A549 (cell line): ENCODE data around the gene SLC25A28. TPM values are rescaled to one million over a fixed set of nuclear protein-coding genes. Genes with fewer than 3 reads are reported as not detected.
"Not testable (repeated sequence)": the region's sequence is repeated elsewhere in the genome, so short reads cannot be mapped to it uniquely, and the experiment has no call there.

Experiments
- ATAC-seq, 2 experiments: fragments of 200-7000 bp in 1 of 2; fragments of >200 bp in 1 of 2; cut with Nextera tagmentation in 1 of 2; cut with Tn5 transposase in 1 of 2; 3 replicates each; pipeline versions ENCODE4 v1.8.0 to v1.9.1; 2018 to 2020; ENCODE audit warnings: mild to moderate bottlenecking in 1 of 2, moderate library complexity in 1 of 2
- CTCF ChIA-PET: fragments of 300-600 bp; sonication (Branson Sonifier 250); formaldehyde crosslinking; extraction: SDS; loops from one replicate; lab custom pipeline; 2021; ENCODE audit warnings: antibody characterized with exemption, inconsistent platforms; lab: Yijun Ruan, JAX
- POLR2A ChIA-PET: fragments of 350-600 bp; formaldehyde crosslinking; extraction: SDS; loops from one replicate; lab custom pipeline; 2021; ENCODE audit warnings: antibody characterized with exemption, inconsistent platforms; lab: Yijun Ruan, JAX
- DNase-seq, 2 experiments: peaks; one replicate each; pipeline versions ENCODE4 v3.0.0 to v3.0.0-alpha.2; 2011 to 2016; ENCODE audit warnings: low read depth in 1 of 2, low spot score in 1 of 2
- FAIRE-seq: peaks from 2 replicates; lab custom pipeline; 2011; peaks lifted over from hg19 to GRCh38; lab: Jason Lieb, UNC
- H3K27ac ChIP-seq, 2 experiments: fragments of >200 bp; sonication (Bioruptor Twin); formaldehyde crosslinking; 3 replicates each; pipeline ENCODE4 v1.5.1; 2016 to 2017
- H3K4me1 ChIP-seq: fragments of >200 bp; sonication (Bioruptor Twin); formaldehyde crosslinking; 3 replicates; pipeline ENCODE4 v1.6.1; 2016
- H3K4me2 ChIP-seq: fragments of >200 bp; sonication (Bioruptor Twin); formaldehyde crosslinking; 3 replicates; pipeline ENCODE4 v1.6.1; 2016
- H3K4me3 ChIP-seq: fragments of >200 bp; sonication (Bioruptor Twin); formaldehyde crosslinking; 3 replicates; pipeline ENCODE4 v1.5.1; 2016
- H3K9me3 ChIP-seq: fragments of >200 bp; sonication (Bioruptor Twin); formaldehyde crosslinking; 3 replicates; pipeline ENCODE4 v1.6.1; 2016
- ATOH8 ChIP-seq: fragments of 250-450 bp; sonication (Bioruptor Pico); IDR thresholded peaks from 2 replicates; pipeline ENCODE4 v1.5.0; 2020; ENCODE audit warnings: low read depth, mild to moderate bottlenecking, moderate library complexity
- BHLHE40 ChIP-seq: IDR thresholded peaks from 2 replicates; pipeline ENCODE4 v1.6.1; 2012; ENCODE audit warnings: low read depth, low read length, inconsistent platforms
- CBX2 ChIP-seq: fragments of 200-600 bp; sonication (generic); IDR thresholded peaks from 2 replicates; pipeline ENCODE4 v1.6.1; 2016; ENCODE audit warnings: low read depth, mild to moderate bottlenecking, borderline replicate concordance
- CEBPB ChIP-seq, 2 experiments: fragments of >200 bp in 1 of 2; sonication (Bioruptor Twin) in 1 of 2; formaldehyde crosslinking in 1 of 2; IDR thresholded peaks; 2 replicates each; pipeline ENCODE4 v1.6.1; 2012 to 2016
- CHD2 ChIP-seq: fragments of 150-350 bp; IDR thresholded peaks from 2 replicates; pipeline ENCODE4 v1.6.1; 2014; ENCODE audit warnings: low read length; ENCODE audit not compliant: partially characterized antibody
- CHD4 ChIP-seq: fragments of 200-600 bp; sonication (generic); IDR thresholded peaks from 2 replicates; pipeline ENCODE4 v1.6.1; 2016; ENCODE audit warnings: antibody characterized with exemption, mild to moderate bottlenecking, borderline replicate concordance
- EP300 ChIP-seq, 2 experiments: fragments of >200 bp; sonication (Bioruptor Twin); formaldehyde crosslinking; IDR thresholded peaks; 2 replicates in 1 of 2; 3 replicates in 1 of 2; pipeline ENCODE4 v1.6.1; 2016 to 2017
- FOSB ChIP-seq: fragments of 250-450 bp; sonication (Bioruptor Pico); IDR thresholded peaks from 2 replicates; pipeline ENCODE4 v1.5.0; 2020; ENCODE audit warnings: mild to moderate bottlenecking, moderate library complexity
- FOSL2 ChIP-seq, 2 experiments: fragments of 450-650 bp in 1 of 2; fragments of >200 bp in 1 of 2; sonication (Bioruptor Twin) in 1 of 2; formaldehyde crosslinking; IDR thresholded peaks; 2 replicates each; pipeline versions ENCODE4 v1.5.0 to v1.6.1; 2016 to 2020; ENCODE audit warnings: mild to moderate bottlenecking in 1 of 2, moderate library complexity in 1 of 2
- FOXS1 ChIP-seq: fragments of 250-450 bp; sonication (Bioruptor Pico); IDR thresholded peaks from 2 replicates; pipeline ENCODE4 v1.5.0; 2020; ENCODE audit warnings: mild to moderate bottlenecking, moderate library complexity
- HDAC2 ChIP-seq: fragments of 200-600 bp; sonication (generic); IDR thresholded peaks from 2 replicates; pipeline ENCODE4 v1.6.1; 2016
- HEYL ChIP-seq: fragments of 250-450 bp; sonication (Bioruptor Pico); IDR thresholded peaks from 2 replicates; pipeline ENCODE4 v1.8.0; 2021; ENCODE audit warnings: mild to moderate bottlenecking, moderate library complexity
- HOXB13 ChIP-seq: fragments of 250-450 bp; sonication (Bioruptor Pico); IDR thresholded peaks from 2 replicates; pipeline ENCODE4 v1.5.0; 2020; ENCODE audit warnings: low read depth, mild to moderate bottlenecking, moderate library complexity
- JUNB ChIP-seq: fragments of >200 bp; sonication (Bioruptor Twin); formaldehyde crosslinking; IDR thresholded peaks from 2 replicates; pipeline ENCODE4 v1.6.1; 2016
- KDM1A ChIP-seq: fragments of 200-600 bp; sonication (generic); IDR thresholded peaks from 2 replicates; pipeline ENCODE4 v1.6.1; 2016; ENCODE audit warnings: low read depth, mild to moderate bottlenecking
- KDM5A ChIP-seq: fragments of 200-600 bp; sonication (generic); IDR thresholded peaks from 2 replicates; pipeline ENCODE4 v1.6.1; 2016; ENCODE audit warnings: antibody characterized with exemption, mild to moderate bottlenecking
- MYC ChIP-seq: IDR thresholded peaks from 2 replicates; pipeline ENCODE4 v1.6.1; 2012; ENCODE audit warnings: mild to moderate bottlenecking, inconsistent platforms, low read length, improper control_type of control experiment, borderline replicate concordance
- NFE2L2 ChIP-seq: fragments of 150-350 bp; conservative IDR thresholded peaks from 2 replicates; pipeline ENCODE4 v1.6.1; 2014; ENCODE audit warnings: low read length
- PHF8 ChIP-seq: fragments of 200-600 bp; sonication (generic); IDR thresholded peaks from 2 replicates; pipeline ENCODE4 v1.6.1; 2016; ENCODE audit warnings: low read depth, mild to moderate bottlenecking, antibody characterized with exemption, moderate library complexity, borderline replicate concordance
- POLR2AphosphoS2 ChIP-seq: conservative IDR thresholded peaks from 2 replicates; pipeline ENCODE4 v1.6.1; 2012; ENCODE audit warnings: low read length, improper control_type of control experiment, inconsistent platforms
- RAD21 ChIP-seq, 2 experiments: fragments of >200 bp in 1 of 2; sonication (Bioruptor Twin) in 1 of 2; formaldehyde crosslinking in 1 of 2; IDR thresholded peaks in 1 of 2; conservative IDR thresholded peaks in 1 of 2; 2 replicates in 1 of 2; 3 replicates in 1 of 2; pipeline ENCODE4 v1.6.1; 2012 to 2018; ENCODE audit warnings: inconsistent platforms in 1 of 2
- RARB ChIP-seq: fragments of 250-450 bp; sonication (Bioruptor Pico); IDR thresholded peaks from 2 replicates; pipeline ENCODE4 v1.8.0; 2021; ENCODE audit warnings: mild to moderate bottlenecking, moderate library complexity
- RCOR1 ChIP-seq: fragments of 150-350 bp; IDR thresholded peaks from 2 replicates; pipeline ENCODE4 v1.6.1; 2014; ENCODE audit warnings: antibody characterized with exemption, low read length, low read depth
- RFX5 ChIP-seq: fragments of 450-650 bp; IDR thresholded peaks from 2 replicates; pipeline ENCODE4 v1.7.1; 2014; ENCODE audit warnings: antibody characterized with exemption, mild to moderate bottlenecking, moderate library complexity
- RNF2 ChIP-seq: fragments of 200-600 bp; sonication (generic); IDR thresholded peaks from 2 replicates; pipeline ENCODE4 v1.6.1; 2016; ENCODE audit warnings: low read depth, mild to moderate bottlenecking, antibody characterized with exemption, moderate library complexity, borderline replicate concordance
- SMC3 ChIP-seq: fragments of >200 bp; sonication (Bioruptor Twin); formaldehyde crosslinking; IDR thresholded peaks from 3 replicates; pipeline ENCODE4 v1.6.1; 2018; ENCODE audit warnings: inconsistent platforms
- SREBF2 ChIP-seq: fragments of 450-650 bp; IDR thresholded peaks from 2 replicates; pipeline ENCODE4 v1.6.1; 2014; ENCODE audit warnings: mild to moderate bottlenecking, moderate library complexity
- TFCP2L1 ChIP-seq: fragments of 250-450 bp; sonication (Bioruptor Pico); IDR thresholded peaks from 2 replicates; pipeline ENCODE4 v1.5.0; 2021; ENCODE audit warnings: mild to moderate bottlenecking
- TP53 ChIP-seq: fragments of 250-450 bp; sonication (Bioruptor Pico); IDR thresholded peaks from 2 replicates; pipeline ENCODE4 v1.5.0; 2021; ENCODE audit warnings: mild to moderate bottlenecking, moderate library complexity
- ZC3H11A ChIP-seq: fragments of 450-650 bp; IDR thresholded peaks from 2 replicates; pipeline ENCODE4 v1.6.1; 2014; ENCODE audit warnings: antibody characterized with exemption, mild to moderate bottlenecking
- WGBS: methylation state at CpG from one replicate; pipeline ENCODE4 v1.1.6; 2017; ENCODE audit errors: missing lambda C conversion rate; 5-methylcytosine and 5-hydroxymethylcytosine counted together
- polyA plus RNA-seq, 4 experiments: library from polyadenylated mRNA; depleted of rRNA in 3 of 4; stranded (reverse); fragments of >200 nt; fragmentation: RNase III in 1 of 4; extraction: RNeasy Plus Mini Kit Qiagen cat#74134 plus additional on column Dnase treatment in 1 of 4; gene quantifications; 2 replicates in 3 of 4; 3 replicates in 1 of 4; pipeline ENCODE4 v1.2.3, GENCODE V29; 2011 to 2017
- TF ChIP-seq, protein P1 (sequence below): IDR thresholded peaks from 2 replicates; pipeline ENCODE4 v1.6.1; 2012; ENCODE audit warnings: low read depth, borderline replicate concordance

Gene SLC25A28
- polyA plus RNA-seq, 2 of the 4 experiments (the other 2 are of a cell fraction), result 21.4 to 24.1 TPM

GRCh38 chr10:99629625-99629978 is 9.4 kb upstream of the SLC25A28 start:
- no peak overlapping the region for H3K4me2 ChIP-seq
- TF ChIP-seq CHD4, result no peak
- no peak for TF ChIP-seq TP53 (CRISPR knock-in tag)
- no peak for TF ChIP-seq BHLHE40
- TF ChIP-seq SREBF2, result no peak
- no peak for TF ChIP-seq CHD2
- no peak for TF ChIP-seq RNF2
- TF ChIP-seq FOSL2 (IDR thresholded peaks at IDR 0.05), result no peak
- TF ChIP-seq FOSL2 (CRISPR knock-in tag; IDR thresholded peaks at IDR 0.05), result no peak
- no peak for TF ChIP-seq RAD21 (conservative IDR thresholded peaks at IDR 0.05 in 1 of 2, IDR thresholded peaks at IDR 0.05 in 1 of 2)
- no peak for TF ChIP-seq KDM1A
- TF ChIP-seq JUNB, result no peak
- no peak for TF ChIP-seq KDM5A
- no peak for TF ChIP-seq MYC
- TF ChIP-seq HEYL, result no peak
- TF ChIP-seq HOXB13 (CRISPR knock-in tag), result no peak
- TF ChIP-seq RCOR1, result no peak
- no peak for TF ChIP-seq POLR2AphosphoS2
- no peak for TF ChIP-seq PHF8
- no peak for TF ChIP-seq FOSB (CRISPR knock-in tag)
- TF ChIP-seq FOXS1 (CRISPR knock-in tag), result no peak
- ChIA-PET CTCF (interaction anchor here (1.2 to 2.0 kb wide), 8 partner anchors 10 to 163 kb away, joined by 3 to 12 read pairs (median 4); partner anchors contain the start of genes COX15, CUTC and ENTPD7), POLR2A (interaction anchor here (1.4 kb wide), 1 partner anchor 8 kb away, joined by 5 read pairs; no protein-coding TSS in a partner anchor)
- no peaks in the 10 kb centered on the region for H3K9me3 ChIP-seq
- no peak for DNase-seq
- no peak for FAIRE-seq
- ATAC-seq, result no peak
- no peak overlapping the region for H3K4me3 ChIP-seq
- no peak overlapping the region for H3K27ac ChIP-seq
- peaks cover 6% of the 10 kb centered on the region; the same call in 1 of the 3 replicates for H3K4me1 ChIP-seq
- 80% methylated on average over 3 of the region's 3 CpGs for WGBS

GRCh38 chr10:99628923-99629624 is 8.8 kb upstream of the SLC25A28 start:
- ChIA-PET POLR2A (no interaction called here), CTCF (interaction anchor here (1.2 to 1.7 kb wide), 3 partner anchors 59 to 162 kb away, joined by 3 to 4 read pairs (median 3); partner anchors contain the start of genes COX15 and CUTC)
- no peak for ATAC-seq
- no peak overlapping the region for H3K4me2 ChIP-seq
- no peak for DNase-seq
- no peak for FAIRE-seq
- H3K4me1 ChIP-seq, result peaks cover 6% of the 10 kb centered on the region; the same call in 1 of the 3 replicates
- TF ChIP-seq TFCP2L1 (CRISPR knock-in tag) (no peak), CBX2 (no peak), RARB (CRISPR knock-in tag) (no peak), HEYL (no peak), ATOH8 (CRISPR knock-in tag) (no peak), ZC3H11A (no peak), CEBPB (IDR thresholded peaks at IDR 0.05) (no peak), CHD2 (no peak), FOSL2 (IDR thresholded peaks at IDR 0.05) (no peak), FOSL2 (CRISPR knock-in tag; IDR thresholded peaks at IDR 0.05) (no peak), RFX5 (no peak), PHF8 (no peak), NFE2L2 (no peak), CHD4 (no peak), KDM1A (no peak), SMC3 (no peak), EP300 (IDR thresholded peaks at IDR 0.05) (no peak), HDAC2 (no peak)
- TF ChIP-seq, protein P1, sequence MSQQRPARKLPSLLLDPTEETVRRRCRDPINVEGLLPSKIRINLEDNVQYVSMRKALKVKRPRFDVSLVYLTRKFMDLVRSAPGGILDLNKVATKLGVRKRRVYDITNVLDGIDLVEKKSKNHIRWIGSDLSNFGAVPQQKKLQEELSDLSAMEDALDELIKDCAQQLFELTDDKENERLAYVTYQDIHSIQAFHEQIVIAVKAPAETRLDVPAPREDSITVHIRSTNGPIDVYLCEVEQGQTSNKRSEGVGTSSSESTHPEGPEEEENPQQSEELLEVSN, result no peak
- H3K9me3 ChIP-seq, result no peaks in the 10 kb centered on the region
- no peak overlapping the region for H3K27ac ChIP-seq
- whole genome bisulfite sequencing, result 94% methylated on average over 1 of the region's 1 CpG
- no peak overlapping the region for H3K4me3 ChIP-seq

GRCh38 chr10:99625124-99625523 is 4.9 kb upstream of the SLC25A28 start:
- CTCF ChIA-PET, result interaction anchor here (1.1 to 2.0 kb wide), 3 partner anchors 13 to 233 kb away, joined by 3 to 8 read pairs (median 3); no protein-coding TSS in a partner anchor
- not testable (repeated sequence) for H3K4me2 ChIP-seq, FAIRE-seq, H3K27ac ChIP-seq, H3K4me3 ChIP-seq, DNase-seq, H3K4me1 ChIP-seq, ATAC-seq, H3K9me3 ChIP-seq
- 83% methylated on average over 3 of the region's 3 CpGs for WGBS
- POLR2A ChIA-PET, result interaction anchor here (1.1 kb wide), 1 partner anchor 34 kb away, joined by 3 read pairs; the partner anchor contains the start of gene ENTPD7
